Epidermal melanocyte (primary cell): ENCODE results near the gene TLR8.

ENCODE experiments used
- DNase-seq: peaks from one replicate; pipeline ENCODE4 v3.0.0; 2011; ENCODE audit warnings: low spot score; ENCODE audit not compliant: insufficient read length

TLR8 gene

GRCh38 chrX:12965131-12965940 lies 58.9 kb downstream of the TLR8 start:
- DNase-seq = no peak

DNA sequence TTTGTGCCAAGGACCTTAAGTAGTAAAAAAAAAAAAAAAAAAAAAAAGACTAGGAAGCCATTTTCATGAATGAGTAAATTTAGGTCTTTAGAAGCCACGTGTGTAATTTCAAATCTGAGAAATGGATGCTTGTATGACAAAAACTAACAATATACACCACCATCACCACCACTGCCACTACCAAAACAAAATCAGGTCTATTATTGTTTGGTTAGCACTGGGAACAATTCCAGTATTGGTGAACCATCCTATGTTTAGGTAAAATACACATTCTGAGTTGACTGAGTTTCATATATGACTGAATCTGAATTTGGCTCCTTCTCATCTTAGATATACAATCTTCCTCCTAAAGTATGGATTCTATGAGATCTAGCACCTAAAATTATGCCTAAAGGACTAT lies 59.7 kb downstream of the TLR8 start:
- no peak for DNase-seq

DNA sequence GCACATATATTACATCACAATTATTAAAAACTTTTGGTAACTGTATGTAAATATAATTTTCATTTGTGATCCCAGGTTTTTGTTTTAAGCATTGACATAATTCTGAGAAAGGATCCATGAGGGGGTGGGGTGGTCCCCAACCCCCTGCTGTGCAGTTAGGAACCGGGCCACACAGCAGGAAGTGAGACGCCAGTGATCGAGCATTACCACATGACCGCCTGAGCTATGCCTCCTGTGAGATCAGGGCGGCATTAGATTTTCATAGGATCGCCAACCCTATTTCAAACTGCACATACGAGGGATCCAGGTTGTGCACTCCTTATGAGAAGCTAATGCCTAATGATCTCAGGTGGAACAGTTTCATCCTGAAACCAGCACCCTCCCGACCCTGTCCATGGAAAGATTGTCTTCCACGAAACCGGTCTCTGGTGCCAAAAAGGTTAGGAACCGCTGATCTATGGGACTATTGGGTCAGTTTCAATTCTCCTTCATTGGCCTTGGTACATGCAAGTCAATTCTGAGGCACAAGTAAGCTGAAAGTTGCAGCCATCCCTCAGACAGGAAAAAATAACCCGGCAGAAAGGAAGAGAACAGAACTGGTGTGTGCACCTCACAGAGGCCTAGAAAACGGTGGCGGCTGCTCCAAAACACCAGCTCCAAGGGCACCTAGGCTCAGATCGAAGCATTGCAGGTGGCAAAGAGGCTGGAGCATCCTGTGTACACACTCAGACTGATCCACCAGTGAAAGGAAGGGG lies 61.5 kb downstream of the TLR8 start:
- DNase-seq = no peak

DNA sequence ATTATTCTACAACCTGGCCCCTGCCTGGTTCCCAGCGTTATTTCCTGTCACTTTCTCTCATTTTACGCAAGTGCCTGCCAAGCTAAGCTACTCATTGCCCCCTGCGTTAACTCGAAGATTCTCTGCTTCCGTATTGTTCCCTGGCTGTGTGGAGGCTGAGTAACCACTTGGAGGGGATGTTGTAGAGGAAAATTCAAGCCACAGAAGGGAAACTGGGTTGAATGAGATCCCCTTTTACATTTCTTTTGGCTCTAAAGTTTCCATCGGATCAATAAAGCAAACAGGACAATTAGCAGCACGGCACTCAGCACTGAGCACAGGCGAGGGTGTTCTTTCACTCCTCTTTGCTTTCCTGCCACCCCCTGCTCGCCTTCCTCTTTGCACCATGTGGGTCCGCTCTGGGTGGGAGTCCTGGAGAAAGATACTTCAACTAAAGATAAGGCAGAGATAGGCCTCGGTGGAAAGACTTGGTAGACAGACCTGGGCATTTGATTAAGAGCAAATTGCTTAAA lies 64.3 kb downstream of the TLR8 start:
- DNase-seq = no peak

GRCh38 chrX:12971282-12972003 lies 65.0 kb downstream of the TLR8 start:
- no peak for DNase-seq

DNA sequence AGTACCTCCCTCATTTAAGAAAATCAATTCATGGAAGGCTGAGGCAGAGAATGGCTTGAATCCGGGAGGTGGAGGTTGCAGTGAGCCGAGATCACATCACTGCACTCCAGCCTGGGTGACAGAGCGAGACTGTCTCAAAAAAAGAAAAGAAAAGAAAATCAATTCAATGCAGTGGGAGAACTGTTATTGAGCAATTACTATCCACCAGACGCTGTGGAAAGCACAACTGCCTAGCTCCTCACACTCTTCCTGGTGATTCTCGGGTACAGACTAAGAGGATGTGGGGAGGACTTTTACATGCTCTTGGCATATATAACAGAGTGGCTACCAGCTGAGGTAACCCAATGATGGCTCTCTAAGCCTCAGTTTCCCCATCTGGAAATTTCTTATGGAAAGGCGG lies 65.8 kb downstream of the TLR8 start:
- no peak for DNase-seq
